Skeletal muscle satellite cell (primary cell): ENCODE data around the gene HIVEP3.

ENCODE experiments used
- H3K27me3 ChIP-seq: 2 replicates; pipeline ENCODE4 v1.7.0; 2013; ENCODE audit warnings: low read length; ENCODE audit not compliant: control insufficient read depth, insufficient read depth
- H3K36me3 ChIP-seq: 2 replicates; pipeline ENCODE4 v1.7.0; 2013; ENCODE audit warnings: mild to moderate bottlenecking, control low read depth, low read length; ENCODE audit not compliant: insufficient read depth
- H3K4me1 ChIP-seq: 2 replicates; pipeline ENCODE4 v1.7.0; 2013; ENCODE audit warnings: low read length; ENCODE audit not compliant: control insufficient read depth, insufficient read depth
- H3K4me2 ChIP-seq: 2 replicates; pipeline ENCODE4 v1.7.0; 2013; ENCODE audit warnings: mild to moderate bottlenecking, low read length
- H3K4me3 ChIP-seq: 2 replicates; pipeline ENCODE4 v1.7.0; 2013; ENCODE audit warnings: low read length
- H3K9ac ChIP-seq: 2 replicates; pipeline ENCODE4 v1.7.0; 2013; ENCODE audit warnings: mild to moderate bottlenecking, low read depth, low read length, moderate library complexity
- H3K9me3 ChIP-seq: replicated peaks from 2 replicates; pipeline ENCODE4 v1.7.0; 2013; ENCODE audit warnings: mild to moderate bottlenecking, control low read depth, low read length

The HIVEP3 gene

GRCh38 chr1:41590331-41590730 is 328.4 kb downstream of the HIVEP3 start:
- Histone ChIP-seq H3K9me3 (no peaks in the 10 kb centered on the region), H3K4me3 (no peak overlapping the region), H3K4me2 (no peak overlapping the region), H3K27me3 (no peaks in the 10 kb centered on the region), H3K36me3 (no peaks in the 10 kb centered on the region), H3K4me1 (no peaks in the 10 kb centered on the region), H3K9ac (no peak overlapping the region)

GRCh38 chr1:41589395-41589794 is 329.3 kb downstream of the HIVEP3 start:
- no peaks in the 10 kb centered on the region for H3K4me1 ChIP-seq
- no peaks in the 10 kb centered on the region for H3K27me3 ChIP-seq
- no peaks in the 10 kb centered on the region for H3K9me3 ChIP-seq
- no peak overlapping the region for H3K9ac ChIP-seq
- no peaks in the 10 kb centered on the region for H3K36me3 ChIP-seq
- no peak overlapping the region for H3K4me3 ChIP-seq
- no peak overlapping the region for H3K4me2 ChIP-seq

GRCh38 chr1:41588334-41588875 is 330.3 kb downstream of the HIVEP3 start:
- no peak overlapping the region for H3K4me2 ChIP-seq
- H3K9ac ChIP-seq: no peak overlapping the region
- H3K36me3 ChIP-seq: no peaks in the 10 kb centered on the region
- H3K4me3 ChIP-seq: no peak overlapping the region
- no peaks in the 10 kb centered on the region for H3K9me3 ChIP-seq
- no peaks in the 10 kb centered on the region for H3K27me3 ChIP-seq
- H3K4me1 ChIP-seq: no peaks in the 10 kb centered on the region

GRCh38 chr1:41587791-41588190 is 330.9 kb downstream of the HIVEP3 start:
- no peak overlapping the region for H3K9ac ChIP-seq
- H3K36me3 ChIP-seq: no peaks in the 10 kb centered on the region
- no peaks in the 10 kb centered on the region for H3K27me3 ChIP-seq
- H3K4me2 ChIP-seq: no peak overlapping the region
- no peaks in the 10 kb centered on the region for H3K9me3 ChIP-seq
- H3K4me3 ChIP-seq: no peak overlapping the region
- no peaks in the 10 kb centered on the region for H3K4me1 ChIP-seq

GRCh38 chr1:41586230-41586629 is 332.5 kb downstream of the HIVEP3 start:
- Histone ChIP-seq H3K9me3 (no peaks in the 10 kb centered on the region), H3K27me3 (no peaks in the 10 kb centered on the region), H3K4me2 (no peak overlapping the region), H3K9ac (no peak overlapping the region), H3K4me3 (no peak overlapping the region), H3K4me1 (no peaks in the 10 kb centered on the region), H3K36me3 (no peaks in the 10 kb centered on the region)

- Histone ChIP-seq H3K9me3 (no peaks in the 10 kb centered on the region), H3K4me2 (no peak overlapping the region), H3K4me1 (no peaks in the 10 kb centered on the region), H3K36me3 (no peaks in the 10 kb centered on the region), H3K9ac (no peak overlapping the region), H3K27me3 (no peaks in the 10 kb centered on the region), H3K4me3 (no peak overlapping the region)
Measured at GRCh38 chr1:41583658-41584547, 334.8 kb downstream of the HIVEP3 start.

GRCh38 chr1:41582851-41583657 is 335.7 kb downstream of the HIVEP3 start:
- Histone ChIP-seq H3K4me2 (no peak overlapping the region), H3K4me1 (no peaks in the 10 kb centered on the region), H3K27me3 (no peaks in the 10 kb centered on the region), H3K9me3 (no peaks in the 10 kb centered on the region), H3K4me3 (no peak overlapping the region), H3K9ac (no peak overlapping the region), H3K36me3 (no peaks in the 10 kb centered on the region)

- no peaks in the 10 kb centered on the region for H3K27me3 ChIP-seq
- H3K9ac ChIP-seq: no peak overlapping the region
Measured at GRCh38 chr1:41582351-41582750, 336.4 kb downstream of the HIVEP3 start.

GRCh38 chr1:41582004-41582325 is 336.8 kb downstream of the HIVEP3 start:
- no peaks in the 10 kb centered on the region for H3K4me1 ChIP-seq
- no peaks in the 10 kb centered on the region for H3K36me3 ChIP-seq
- H3K4me2 ChIP-seq: no peak overlapping the region
- no peak overlapping the region for H3K9ac ChIP-seq
- no peaks in the 10 kb centered on the region for H3K9me3 ChIP-seq
- no peaks in the 10 kb centered on the region for H3K27me3 ChIP-seq
- no peak overlapping the region for H3K4me3 ChIP-seq

More at GRCh38 chr1:41582351-41582750, 336.4 kb downstream of the HIVEP3 start:
- no peak overlapping the region for H3K4me3 ChIP-seq
- H3K9me3 ChIP-seq: no peaks in the 10 kb centered on the region
- no peaks in the 10 kb centered on the region for H3K4me1 ChIP-seq
- H3K4me2 ChIP-seq: no peak overlapping the region
- no peaks in the 10 kb centered on the region for H3K36me3 ChIP-seq

- Histone ChIP-seq H3K4me2 (no peak overlapping the region), H3K9ac (no peak overlapping the region), H3K36me3 (no peaks in the 10 kb centered on the region), H3K4me1 (no peaks in the 10 kb centered on the region), H3K9me3 (no peaks in the 10 kb centered on the region), H3K27me3 (no peaks in the 10 kb centered on the region), H3K4me3 (no peak overlapping the region)
Measured at GRCh38 chr1:41581216-41582003, 337.3 kb downstream of the HIVEP3 start.

- Histone ChIP-seq H3K9ac (no peak overlapping the region), H3K36me3 (no peaks in the 10 kb centered on the region), H3K27me3 (no peaks in the 10 kb centered on the region), H3K4me2 (no peak overlapping the region), H3K4me1 (no peaks in the 10 kb centered on the region), H3K4me3 (no peak overlapping the region), H3K9me3 (no peaks in the 10 kb centered on the region)
Measured at GRCh38 chr1:41580520-41581172, 338.1 kb downstream of the HIVEP3 start.
